GM18861 (cell line): ENCODE results near the gene NOS3.

Source experiments
- ATAC-seq: cut with Tn5 transposase; IDR thresholded peaks from one replicate; pipeline ENCODE4 v1.9.1; 2021; ENCODE audit not compliant: unreplicated experiment

The NOS3 gene

DNA sequence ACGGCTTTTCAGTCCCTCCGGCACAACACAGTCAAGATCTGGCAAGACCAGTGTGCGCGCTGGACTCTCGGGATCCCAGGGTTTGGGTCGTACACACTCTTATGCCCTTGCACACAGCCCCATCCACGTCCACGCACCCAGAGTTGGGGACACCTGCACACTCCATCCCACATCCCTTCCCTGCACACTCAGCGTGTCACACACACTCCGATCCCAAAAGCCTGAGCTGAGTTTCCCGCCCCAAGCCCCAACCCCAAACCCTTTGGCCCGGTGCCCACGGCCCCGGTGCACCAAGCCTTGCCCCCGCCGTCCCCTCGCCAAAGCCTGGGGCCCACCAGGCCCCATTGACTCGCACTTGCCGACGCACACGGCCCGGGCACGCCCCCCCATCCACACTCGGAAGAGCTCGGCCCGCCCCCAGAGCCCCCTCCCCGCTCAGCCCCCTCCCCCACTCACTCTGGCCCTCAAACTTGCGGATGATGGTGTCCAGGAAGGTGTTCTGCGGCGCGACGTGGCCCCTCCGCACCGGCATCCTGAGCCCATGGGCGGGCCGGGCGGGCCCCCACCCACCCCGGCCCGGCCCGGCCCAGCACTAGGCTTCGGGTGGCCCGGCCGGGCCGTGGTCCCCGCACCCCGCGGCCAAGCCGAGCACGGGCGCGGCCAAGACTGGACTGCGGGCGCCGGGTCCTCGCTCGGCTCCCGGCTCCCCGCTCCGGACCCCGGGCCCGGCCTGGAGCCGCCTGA, 13.3 kb upstream of the NOS3 start:
- ATAC-seq = no peak

GRCh38 chr7:150978126-150978789, 12.6 kb upstream of the NOS3 start, which contains the start of gene KCNH2:
TSS of gene KCNH2 (minus strand) at chr7:150978321. CDS start at chr7:150977913, 408 bp downstream.
- no peak for ATAC-seq

- ATAC-seq = no peak
Observed at GRCh38 chr7:150979713-150980390, 11.0 kb upstream of the NOS3 start.

DNA sequence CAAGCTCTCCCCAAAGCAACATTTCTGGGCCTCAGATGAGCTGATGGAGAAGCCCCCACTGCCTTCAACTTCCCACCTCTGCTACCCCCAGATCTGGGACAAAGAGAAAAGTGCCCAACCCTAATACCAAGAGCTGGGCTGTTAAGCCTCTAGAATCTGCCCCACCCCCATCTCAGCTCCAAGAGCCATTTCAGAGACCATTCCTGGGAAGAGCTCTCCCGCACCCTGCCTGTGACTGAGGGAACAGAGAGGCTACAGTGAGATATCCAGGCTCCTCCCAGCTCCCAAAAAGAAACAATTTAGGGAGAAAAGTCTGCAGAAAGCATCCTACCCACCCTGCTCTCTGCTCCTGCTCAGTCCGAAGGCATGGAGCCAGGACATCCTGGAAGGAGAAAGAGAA, 10.2 kb upstream of the NOS3 start:
- no peak for ATAC-seq

DNA sequence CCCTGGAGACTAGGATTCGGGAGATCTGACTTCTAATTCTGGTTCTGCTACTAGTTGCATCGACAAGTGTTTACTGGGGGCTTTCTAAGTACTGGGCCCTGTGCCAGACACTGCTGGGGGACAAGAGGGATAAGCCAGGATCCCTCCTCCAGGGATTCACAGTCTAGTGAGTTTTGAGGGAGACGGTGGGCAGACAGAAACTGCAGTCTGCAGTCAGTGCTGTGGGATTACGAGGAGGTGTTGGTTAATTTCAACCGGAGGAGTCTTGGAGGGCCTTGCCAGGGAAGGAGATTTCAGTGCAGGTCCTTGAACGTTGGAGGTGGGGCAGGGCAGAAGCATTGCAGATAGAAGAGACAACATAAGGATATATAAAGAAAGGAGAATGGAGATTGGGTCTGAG, 9.2 kb upstream of the NOS3 start:
- ATAC-seq = no peak

GRCh38 chr7:150982351-150982750, 8.5 kb upstream of the NOS3 start:
- no peak for ATAC-seq

DNA sequence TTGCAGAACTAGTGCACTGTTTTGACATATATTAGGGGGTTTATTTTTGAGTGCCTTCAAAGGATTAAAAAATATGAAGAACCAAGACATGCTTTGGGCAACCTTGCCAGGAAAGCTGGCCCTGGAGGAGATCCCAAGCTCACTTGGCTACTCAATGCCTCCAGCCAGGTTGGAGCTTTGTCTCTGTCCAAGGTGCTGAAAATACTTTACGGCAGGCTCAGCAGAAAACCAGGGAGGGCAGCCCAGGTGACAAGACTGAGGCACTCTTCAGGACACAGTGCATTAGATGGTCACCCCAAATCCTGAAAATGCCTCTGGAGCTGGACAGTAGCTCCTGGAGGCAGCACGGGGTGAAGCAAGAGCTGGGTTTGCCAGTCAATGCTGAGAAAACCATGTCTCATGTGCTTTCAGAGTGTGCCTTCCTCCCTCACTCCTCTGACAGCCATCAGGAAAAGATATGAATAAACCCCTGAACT, 6.9 kb upstream of the NOS3 start:
- ATAC-seq = no peak

DNA sequence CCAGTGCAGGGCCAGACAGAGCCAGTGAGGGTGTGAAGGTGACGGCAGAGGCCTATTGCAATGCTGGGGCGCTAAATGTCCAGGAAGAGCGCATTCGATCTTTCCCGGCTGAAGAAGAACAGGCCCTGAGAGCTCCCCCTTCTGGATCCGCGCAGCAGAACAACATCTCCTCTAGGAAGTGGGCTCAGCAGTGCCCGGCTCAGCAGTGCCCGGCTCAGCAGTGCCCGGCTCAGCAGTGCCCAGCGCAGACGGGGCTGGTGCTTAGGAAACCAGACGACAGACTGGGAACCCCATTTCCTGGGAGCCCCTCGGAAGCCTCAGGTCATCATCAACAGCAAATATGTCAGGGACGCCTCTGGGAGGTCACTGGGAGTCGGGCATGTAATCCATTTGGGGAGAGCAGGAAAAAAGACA, 4.7 kb upstream of the NOS3 start:
- no peak for ATAC-seq

DNA sequence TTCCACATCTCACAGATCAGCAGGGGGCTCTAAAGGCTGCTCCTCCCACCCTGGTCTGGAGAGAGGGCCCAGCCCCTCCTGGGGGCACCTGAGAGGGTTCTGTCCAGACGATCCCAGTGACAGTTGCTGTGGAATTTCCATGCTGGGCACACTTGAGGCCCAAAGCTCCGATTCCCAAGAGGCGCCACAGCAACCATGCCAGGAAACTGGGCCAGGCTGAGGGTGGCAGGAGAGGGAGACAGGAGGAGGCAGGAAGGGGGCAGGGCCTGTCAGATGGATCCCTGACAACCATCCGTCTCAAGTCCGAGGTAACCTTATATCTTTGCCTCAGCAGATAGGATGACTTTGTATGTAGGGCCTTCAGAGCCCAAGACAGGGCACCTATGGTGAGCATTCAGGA, 4.3 kb upstream of the NOS3 start:
- no peak for ATAC-seq

GRCh38 chr7:150988230-150989226, 2.3 kb upstream of the NOS3 start:
- ATAC-seq = no peak

- ATAC-seq = no peak
Observed at GRCh38 chr7:150989456-150989855, 1.4 kb upstream of the NOS3 start.

- ATAC-seq = no peak
Observed at GRCh38 chr7:150992051-150992640, 1.3 kb downstream of the NOS3 start.

DNA sequence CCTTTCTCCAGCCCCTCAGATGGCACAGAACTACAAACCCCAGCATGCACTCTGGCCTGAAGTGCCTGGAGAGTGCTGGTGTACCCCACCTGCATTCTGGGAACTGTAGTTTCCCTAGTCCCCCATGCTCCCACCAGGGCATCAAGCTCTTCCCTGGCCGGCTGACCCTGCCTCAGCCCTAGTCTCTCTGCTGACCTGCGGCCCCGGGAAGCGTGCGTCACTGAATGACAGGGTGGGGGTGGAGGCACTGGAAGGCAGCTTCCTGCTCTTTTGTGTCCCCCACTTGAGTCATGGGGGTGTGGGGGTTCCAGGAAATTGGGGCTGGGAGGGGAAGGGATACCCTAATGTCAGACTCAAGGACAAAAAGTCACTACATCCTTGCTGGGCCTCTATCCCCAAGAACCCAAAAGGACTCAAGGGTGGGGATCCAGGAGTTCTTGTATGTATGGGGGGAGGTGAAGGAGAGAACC, 2.1 kb downstream of the NOS3 start:
- no peak for ATAC-seq

GRCh38 chr7:150993511-150993910, 2.7 kb downstream of the NOS3 start:
- no peak for ATAC-seq

- ATAC-seq = no peak
Observed at GRCh38 chr7:150994141-150994837, 3.5 kb downstream of the NOS3 start.

DNA sequence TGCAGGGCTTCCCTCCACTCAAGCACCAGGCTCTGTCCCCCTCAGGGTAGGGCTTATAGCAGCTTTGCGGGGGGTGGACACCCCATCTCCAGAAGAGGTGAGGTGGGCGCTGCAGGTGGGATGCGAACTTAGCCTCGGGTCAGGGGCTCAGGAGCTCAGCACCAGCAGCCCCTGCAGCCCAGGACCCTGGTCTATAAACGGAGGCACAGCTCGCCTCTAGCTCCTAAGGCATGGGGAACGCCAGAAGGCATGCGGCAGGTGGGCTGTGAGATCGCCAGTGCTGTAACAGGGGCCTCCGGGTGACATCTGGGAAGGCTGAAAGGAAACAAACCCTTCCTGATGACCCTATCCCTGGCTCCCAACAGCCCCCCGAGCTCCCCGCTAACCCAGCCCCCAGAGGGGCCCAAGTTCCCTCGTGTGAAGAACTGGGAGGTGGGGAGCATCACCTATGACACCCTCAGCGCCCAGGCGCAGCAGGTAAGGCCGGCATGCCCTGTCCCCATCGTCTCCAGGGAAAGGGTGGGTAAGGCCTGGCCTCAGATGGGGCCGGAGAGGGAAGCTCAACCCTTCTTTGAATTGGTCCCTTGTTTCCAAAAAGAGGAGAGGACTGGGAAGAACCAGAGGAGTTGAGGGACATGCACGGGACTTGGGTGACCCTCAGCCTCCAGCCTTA, 4.2 kb downstream of the NOS3 start:
- ATAC-seq = no peak

GRCh38 chr7:150996376-150997074, 5.7 kb downstream of the NOS3 start:
- ATAC-seq = no peak

DNA sequence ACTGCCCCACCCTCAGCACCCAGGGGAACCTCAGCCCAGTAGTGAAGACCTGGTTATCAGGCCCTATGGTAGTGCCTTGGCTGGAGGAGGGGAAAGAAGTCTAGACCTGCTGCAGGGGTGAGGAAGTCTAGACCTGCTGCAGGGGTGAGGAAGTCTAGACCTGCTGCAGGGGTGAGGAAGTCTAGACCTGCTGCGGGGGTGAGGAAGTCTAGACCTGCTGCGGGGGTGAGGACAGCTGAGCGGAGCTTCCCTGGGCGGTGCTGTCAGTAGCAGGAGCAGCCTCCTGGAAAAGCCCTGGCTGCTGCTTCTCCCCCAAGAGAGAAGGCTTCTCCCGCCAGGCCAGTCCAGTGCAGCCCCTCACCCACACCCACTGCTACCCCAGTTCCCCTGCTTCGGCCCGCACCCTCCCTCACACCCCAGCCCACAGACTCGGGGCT, 6.3 kb downstream of the NOS3 start:
- ATAC-seq = no peak
